H1 (cell line): Measurements from ENCODE around the gene MEDAG.

Experiments used
- BRCA1 ChIP-seq: IDR thresholded peaks from 2 replicates; pipeline ENCODE4 v1.6.1; 2012; ENCODE audit warnings: low read depth, low read length, improper control_type of control experiment
- CREB1 ChIP-seq: IDR thresholded peaks from 2 replicates; pipeline ENCODE4 v1.6.1; 2012; ENCODE audit warnings: inconsistent platforms
- EZH2 ChIP-seq: fragments of 200-600 bp; sonication (generic); IDR thresholded peaks from 2 replicates; pipeline ENCODE4 v1.7.1; 2012; ENCODE audit warnings: low read depth, mild to moderate bottlenecking, moderate library complexity, low read length, inconsistent platforms; ENCODE audit not compliant: severe bottlenecking
- KDM1A ChIP-seq: fragments of 200-600, 300-600 bp; sonication (generic); IDR thresholded peaks from 2 replicates; pipeline ENCODE4 v1.7.1; 2016; ENCODE audit warnings: mild to moderate bottlenecking, low read length, borderline replicate concordance
- POLR2A ChIP-seq, 2 experiments: IDR thresholded peaks; 1 replicate in 1 of 2; 2 replicates in 1 of 2; pipeline ENCODE4 v1.6.1; 2011; ENCODE audit warnings: low read depth in 2 of 2, low read length in 2 of 2, mild to moderate bottlenecking in 2 of 2; ENCODE audit errors: control extremely low read depth in 1 of 2
- RBBP5 ChIP-seq: IDR thresholded peaks from 2 replicates; pipeline ENCODE4 v1.7.1; 2012; ENCODE audit warnings: low read depth, mild to moderate bottlenecking, inconsistent platforms, low read length, moderate library complexity, borderline replicate concordance
- RXRA ChIP-seq: IDR thresholded peaks from 2 replicates; pipeline ENCODE4 v1.6.1; 2011; ENCODE audit warnings: low read depth, mild to moderate bottlenecking, low read length, moderate library complexity; ENCODE audit not compliant: insufficient read depth
- SP1 ChIP-seq: IDR thresholded peaks from 2 replicates; pipeline ENCODE4 v1.6.1; 2011; ENCODE audit warnings: low read depth, low read length
- TAF1 ChIP-seq: IDR thresholded peaks from 2 replicates; pipeline ENCODE4 v1.6.1; 2011; ENCODE audit warnings: mild to moderate bottlenecking, low read depth, low read length
- TF ChIP-seq, protein P1 (sequence below), 3 experiments: IDR thresholded peaks; 1 replicate in 2 of 3; 2 replicates in 1 of 3; pipeline versions ENCODE4 v1.5.1 to v1.6.1; 2011; ENCODE audit warnings: low read length in 3 of 3, mild to moderate bottlenecking in 3 of 3, inconsistent platforms in 2 of 3, low read depth in 1 of 3, moderate library complexity in 1 of 3; ENCODE audit not compliant: insufficient read depth in 1 of 3; ENCODE audit errors: control extremely low read depth in 1 of 3
- TF ChIP-seq, protein P2 (sequence below): IDR thresholded peaks from 2 replicates; pipeline ENCODE4 v1.6.1; 2012; ENCODE audit warnings: inconsistent platforms

DNA sequence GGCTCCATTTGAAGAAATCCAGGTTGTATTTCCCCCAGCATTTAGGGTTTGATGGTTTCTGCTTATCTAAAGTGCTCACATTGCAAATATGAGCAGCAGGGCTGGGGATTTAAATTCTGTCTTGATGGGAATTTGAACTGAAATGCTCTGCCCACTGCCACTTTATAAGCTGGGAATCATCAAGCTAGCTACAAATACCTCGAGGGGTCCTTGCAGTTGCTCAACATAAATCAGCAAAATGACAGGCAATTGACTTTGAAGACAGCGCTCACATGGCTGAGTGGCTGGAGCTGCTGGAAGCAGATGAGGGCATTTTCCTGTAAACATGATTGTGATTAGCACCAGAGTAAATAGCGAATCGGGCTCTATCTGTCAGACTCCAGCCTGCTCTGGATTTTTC lies 39.4 kb upstream of the MEDAG start:
- TF ChIP-seq EZH2, result no peak
- TF ChIP-seq, protein P1, sequence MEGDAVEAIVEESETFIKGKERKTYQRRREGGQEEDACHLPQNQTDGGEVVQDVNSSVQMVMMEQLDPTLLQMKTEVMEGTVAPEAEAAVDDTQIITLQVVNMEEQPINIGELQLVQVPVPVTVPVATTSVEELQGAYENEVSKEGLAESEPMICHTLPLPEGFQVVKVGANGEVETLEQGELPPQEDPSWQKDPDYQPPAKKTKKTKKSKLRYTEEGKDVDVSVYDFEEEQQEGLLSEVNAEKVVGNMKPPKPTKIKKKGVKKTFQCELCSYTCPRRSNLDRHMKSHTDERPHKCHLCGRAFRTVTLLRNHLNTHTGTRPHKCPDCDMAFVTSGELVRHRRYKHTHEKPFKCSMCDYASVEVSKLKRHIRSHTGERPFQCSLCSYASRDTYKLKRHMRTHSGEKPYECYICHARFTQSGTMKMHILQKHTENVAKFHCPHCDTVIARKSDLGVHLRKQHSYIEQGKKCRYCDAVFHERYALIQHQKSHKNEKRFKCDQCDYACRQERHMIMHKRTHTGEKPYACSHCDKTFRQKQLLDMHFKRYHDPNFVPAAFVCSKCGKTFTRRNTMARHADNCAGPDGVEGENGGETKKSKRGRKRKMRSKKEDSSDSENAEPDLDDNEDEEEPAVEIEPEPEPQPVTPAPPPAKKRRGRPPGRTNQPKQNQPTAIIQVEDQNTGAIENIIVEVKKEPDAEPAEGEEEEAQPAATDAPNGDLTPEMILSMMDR (IDR thresholded peaks at IDR 0.05; ENCODE audit: control extremely low read depth in 1 of 3, insufficient read depth in 1 of 3, low read depth in 1 of 3, low read length in 3 of 3), result no peak
- TF ChIP-seq POLR2A (IDR thresholded peaks at IDR 0.05; ENCODE audit: control extremely low read depth in 1 of 2, low read depth in 2 of 2, low read length in 2 of 2), result no peak
- TF ChIP-seq SP1, result no peak
- TF ChIP-seq KDM1A, result no peak
- TF ChIP-seq RXRA, result no peak
- no peak for TF ChIP-seq TAF1
- TF ChIP-seq BRCA1, result no peak
- TF ChIP-seq, protein P2, sequence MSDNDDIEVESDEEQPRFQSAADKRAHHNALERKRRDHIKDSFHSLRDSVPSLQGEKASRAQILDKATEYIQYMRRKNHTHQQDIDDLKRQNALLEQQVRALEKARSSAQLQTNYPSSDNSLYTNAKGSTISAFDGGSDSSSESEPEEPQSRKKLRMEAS, result no peak
- TF ChIP-seq CREB1, result no peak
- TF ChIP-seq RBBP5, result no peak
